ENCODE measurements around the gene SRPX2. TPM values are rescaled to one million over a fixed set of nuclear protein-coding genes. Genes with fewer than 3 reads are reported as not detected.

Gene SRPX2
- total and polyA plus RNA-seq, 9 of the 15 experiments (the other 6 are each of a cell fraction or from before 2014, with no cell fraction given): 0.13 to 0.20 TPM; not detected in 7

DNA sequence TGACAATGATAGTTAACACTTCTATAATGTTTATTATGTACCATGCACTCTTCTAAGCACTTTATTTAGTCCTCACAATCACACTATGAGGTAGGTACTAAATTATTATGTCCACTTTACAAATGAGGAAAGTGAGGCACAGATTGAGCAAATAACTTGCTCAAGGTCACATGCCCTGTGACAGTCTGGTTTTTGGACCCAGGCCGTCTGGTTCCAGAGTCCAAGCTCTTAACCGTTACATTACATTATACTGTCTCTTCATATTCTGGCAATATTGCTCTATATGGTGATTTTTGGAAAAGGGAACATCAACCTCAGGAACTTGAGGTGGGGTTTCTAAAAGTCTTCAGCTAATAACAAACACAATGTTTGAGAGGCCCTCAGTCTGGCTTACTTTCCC lies 75.1 kb downstream of the SRPX2 start (continued):
- TF ChIP-seq KAT2B (IDR thresholded peaks at IDR 0.05; ENCODE audit: low read depth, low read length) (no peak), IFI16 (CRISPR knock-in tag; IDR thresholded peaks at IDR 0.05) (no peak), KDM4B (IDR thresholded peaks at IDR 0.05; ENCODE audit: borderline replicate concordance in 2 of 2, low read depth in 1 of 2) (no peak), TBP (optimal IDR thresholded peaks at IDR 0.05; ENCODE audit: low read depth, low read length) (no peak)

DNA sequence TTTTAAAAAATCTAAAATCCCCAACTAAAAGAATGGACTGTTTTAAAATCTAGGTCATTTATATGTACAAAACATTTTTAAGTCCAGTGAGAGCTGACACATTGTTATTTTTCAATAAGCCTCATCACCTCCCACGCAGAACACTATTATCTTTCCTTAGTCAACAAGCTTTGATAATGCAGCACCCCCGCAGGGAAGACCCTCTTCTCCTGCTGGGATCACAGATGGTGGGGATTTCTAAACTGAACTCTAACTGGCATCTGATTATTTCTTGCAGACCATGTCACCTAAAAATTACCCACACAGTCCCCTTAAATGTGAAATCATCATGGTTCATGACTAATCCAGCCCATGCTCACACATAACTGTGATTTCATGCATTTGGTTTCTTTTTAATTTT lies 76.3 kb downstream of the SRPX2 start:
- ChIA-PET CTCF (ENCODE audit: low intra/inter-chr PET ratio) (interaction anchor here (0.6 kb wide), 1 partner anchor 340 kb away, joined by 3 read pairs; no protein-coding TSS in a partner anchor), POLR2A (no interaction called here)
- Histone ChIP-seq H2AFZ (ENCODE audit: low read depth, low read length) (no peak overlapping the region), H3K4me2 (ENCODE audit: insufficient read depth, low read length) (no peak overlapping the region), H3K79me2 (ENCODE audit: control insufficient read depth, insufficient read depth, low read length) (no peaks in the 10 kb centered on the region), H3K4me3 (no peak overlapping the region), H3K27ac (ENCODE audit: extremely low read depth, low read depth, low read length) (no peak overlapping the region), H3K9me1 (ENCODE audit: control insufficient read depth, insufficient read depth, low read length) (no peaks in the 10 kb centered on the region), H3K4me1 (replicated peaks in 1 of 2; ENCODE audit: control insufficient read depth in 2 of 2, insufficient read depth in 2 of 2, low read length in 2 of 2) (no peaks in the 10 kb centered on the region), H3K9me3 (replicated peaks; ENCODE audit: control insufficient read depth, insufficient read depth, low read depth, low read length) (no peaks in the 10 kb centered on the region), H3K36me3 (ENCODE audit: control insufficient read depth, insufficient read depth, low read length) (no peaks in the 10 kb centered on the region), H4K20me1 (replicated peaks; ENCODE audit: control insufficient read depth, insufficient read depth, low read length) (no peaks in the 10 kb centered on the region), H3K9ac (ENCODE audit: insufficient read depth in 1 of 2, low read depth in 2 of 2, low read length in 2 of 2) (no peak overlapping the region), H3K27me3 (ENCODE audit: control insufficient read depth in 2 of 2, insufficient read depth in 2 of 2, low read length in 2 of 2) (no peaks in the 10 kb centered on the region)
- 0% methylated on average over 2 of the region's 2 CpGs for WGBS (ENCODE audit: insufficient coverage, low coverage, missing lambda C conversion rate)
- ATAC-seq: no peak
- no peak for DNase-seq (ENCODE audit: extremely low read depth in 1 of 4, low spot score in 3 of 4)
- intact Hi-C loops (cut with micrococcal nuclease): no loop called here
- TF ChIP-seq ARID1B (IDR thresholded peaks at IDR 0.05): no peak
- TF ChIP-seq EGR1 (conservative IDR thresholded peaks at IDR 0.05): peak; percentile 18; the same call in 1 of the 2 replicates
- no TSS peak for BruUV-seq (replicated peaks)
- in situ Hi-C loops (cut with MboI): no loop called here
- no peak for FAIRE-seq

GRCh38 chrX:100721328-100721727 lies 77.3 kb downstream of the SRPX2 start:
- intact Hi-C loops (cut with micrococcal nuclease) (no loop called here), in situ Hi-C loops (cut with MboI) (no loop called here)
- Histone ChIP-seq H3K4me1 (replicated peaks in 1 of 2; ENCODE audit: control insufficient read depth in 2 of 2, insufficient read depth in 2 of 2, low read length in 2 of 2) (no peaks in the 10 kb centered on the region), H3K27ac (ENCODE audit: extremely low read depth, low read depth, low read length) (no peak overlapping the region), H3K36me3 (ENCODE audit: control insufficient read depth, insufficient read depth, low read length) (no peaks in the 10 kb centered on the region), H2AFZ (ENCODE audit: low read depth, low read length) (no peak overlapping the region), H3K4me3 (no peak overlapping the region), H3K79me2 (ENCODE audit: control insufficient read depth, insufficient read depth, low read length) (no peaks in the 10 kb centered on the region), H3K9ac (ENCODE audit: insufficient read depth in 1 of 2, low read depth in 2 of 2, low read length in 2 of 2) (no peak overlapping the region), H3K9me3 (replicated peaks; ENCODE audit: control insufficient read depth, insufficient read depth, low read depth, low read length) (no peaks in the 10 kb centered on the region), H4K20me1 (replicated peaks; ENCODE audit: control insufficient read depth, insufficient read depth, low read length) (no peaks in the 10 kb centered on the region), H3K4me2 (ENCODE audit: insufficient read depth, low read length) (no peak overlapping the region), H3K9me1 (ENCODE audit: control insufficient read depth, insufficient read depth, low read length) (no peaks in the 10 kb centered on the region), H3K27me3 (ENCODE audit: control insufficient read depth in 2 of 2, insufficient read depth in 2 of 2, low read length in 2 of 2) (no peaks in the 10 kb centered on the region)
- DNase-seq (ENCODE audit: extremely low read depth in 1 of 4, low spot score in 3 of 4) (no peak), ATAC-seq (no peak), FAIRE-seq (no peak)
- BruUV-seq (replicated peaks): no TSS peak
- ChIA-PET CTCF (ENCODE audit: low intra/inter-chr PET ratio) (no interaction called here), POLR2A (no interaction called here)
- TF ChIP-seq YY1 (IDR thresholded peaks at IDR 0.05; ENCODE audit: borderline replicate concordance in 1 of 3, control insufficient read depth in 1 of 3, extremely low read depth in 1 of 3, insufficient read depth in 3 of 3, insufficient read length in 1 of 3, insufficient replicate concordance in 2 of 3, low read depth in 1 of 3, low read length in 2 of 3): no peak
